Activated T-helper 1 cell treated with Interleukin-2 at 50 U/mL for 16 hours (primary cell): Measurements from ENCODE around the gene RBM19.

Experiments used
- DNase-seq: peaks from one replicate; pipeline ENCODE4 v3.0.0-alpha.2; 2020; ENCODE audit warnings: low read depth

The RBM19 gene

DNA sequence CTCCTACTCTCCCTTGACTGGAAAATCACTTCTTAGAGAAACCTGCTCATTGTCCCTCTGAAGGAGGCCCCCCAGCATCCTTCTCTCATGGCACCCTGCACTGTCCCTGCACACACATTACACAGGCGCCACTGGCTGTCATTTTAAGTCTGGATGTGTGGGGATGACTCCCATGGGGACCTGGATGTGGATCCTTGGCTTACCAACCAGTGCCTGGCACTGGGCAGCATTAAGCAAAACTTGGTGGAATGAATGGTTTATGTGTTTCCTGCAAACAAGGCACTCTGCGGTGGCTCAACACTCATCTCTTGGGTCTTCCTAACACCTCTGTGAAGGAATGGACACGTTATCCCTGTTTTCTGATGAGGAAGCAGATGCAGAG lies 162.4 kb downstream of the RBM19 start:
- no peak for DNase-seq

DNA sequence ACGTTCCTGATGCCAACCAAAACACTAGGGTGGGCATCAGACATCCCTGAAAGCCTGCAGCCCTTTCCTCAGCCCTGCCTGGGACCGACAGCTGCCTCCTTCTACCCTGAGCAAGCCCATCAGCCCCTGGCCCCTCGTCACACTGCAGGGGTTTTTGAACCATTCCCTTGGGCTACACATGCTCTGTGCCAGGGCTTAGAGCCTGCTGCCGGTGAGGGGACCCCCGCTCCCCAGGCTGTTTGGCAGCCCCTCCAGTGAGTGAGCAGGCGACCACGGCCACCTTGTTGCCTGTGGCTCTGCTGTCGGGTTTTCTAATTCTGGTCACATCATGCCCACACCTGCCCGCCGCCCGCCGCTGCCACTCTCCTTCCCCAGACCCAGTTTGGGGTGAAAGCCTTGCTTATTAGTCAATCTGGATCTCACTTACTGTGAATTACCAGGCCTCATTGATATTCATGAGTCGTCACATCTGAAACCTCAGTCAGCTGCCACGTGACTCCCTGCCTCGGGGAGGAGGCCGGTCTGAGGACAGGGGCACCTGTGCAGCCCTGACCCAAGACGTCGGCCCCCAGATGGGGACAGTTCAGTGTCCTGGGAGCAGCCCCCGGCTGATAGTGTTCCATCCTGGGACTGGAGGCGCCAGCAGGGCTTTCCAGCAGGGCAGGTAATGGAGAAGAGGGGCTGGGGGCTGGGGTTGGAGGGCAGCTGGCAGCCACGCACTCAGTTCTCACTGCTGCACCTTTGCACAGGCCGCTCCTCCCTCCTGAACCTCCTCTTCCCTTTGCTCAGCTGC lies 163.0 kb downstream of the RBM19 start:
- no peak for DNase-seq

DNA sequence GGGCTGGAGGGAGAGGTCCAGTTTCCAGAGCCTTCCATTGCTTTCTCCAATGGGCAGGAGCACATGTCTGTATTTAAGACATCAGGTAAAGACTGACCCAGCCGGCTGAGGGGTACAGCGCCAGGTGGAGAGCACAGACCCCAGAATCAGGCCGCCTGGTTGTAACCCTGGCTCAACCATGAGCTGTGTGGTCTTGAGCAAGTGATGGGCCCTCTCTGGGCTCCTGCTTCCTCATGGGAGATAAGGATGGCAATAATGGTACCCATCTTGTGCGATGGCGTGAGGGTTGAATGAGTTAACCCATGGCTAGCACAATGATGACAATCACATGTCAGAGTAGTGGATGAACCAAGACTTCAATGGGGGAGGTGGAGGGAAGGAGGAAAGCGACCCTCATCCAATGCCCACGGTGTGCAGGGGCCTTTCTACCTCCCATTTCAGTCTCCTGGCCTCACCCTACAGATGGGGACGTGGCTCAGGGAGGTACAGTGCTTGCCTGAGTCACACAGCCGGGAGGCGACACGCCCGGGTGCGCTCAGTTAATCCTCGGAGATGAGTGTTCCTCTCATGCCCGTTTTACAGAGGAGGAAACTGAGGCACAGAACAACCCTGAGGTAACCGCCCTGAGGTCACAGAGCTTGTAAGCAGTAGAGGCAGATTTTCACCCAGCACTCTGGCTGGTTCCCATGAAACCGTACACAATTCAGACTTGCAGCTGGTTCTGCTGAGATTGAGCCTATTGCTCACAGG lies 163.9 kb downstream of the RBM19 start:
- no peak for DNase-seq

DNA sequence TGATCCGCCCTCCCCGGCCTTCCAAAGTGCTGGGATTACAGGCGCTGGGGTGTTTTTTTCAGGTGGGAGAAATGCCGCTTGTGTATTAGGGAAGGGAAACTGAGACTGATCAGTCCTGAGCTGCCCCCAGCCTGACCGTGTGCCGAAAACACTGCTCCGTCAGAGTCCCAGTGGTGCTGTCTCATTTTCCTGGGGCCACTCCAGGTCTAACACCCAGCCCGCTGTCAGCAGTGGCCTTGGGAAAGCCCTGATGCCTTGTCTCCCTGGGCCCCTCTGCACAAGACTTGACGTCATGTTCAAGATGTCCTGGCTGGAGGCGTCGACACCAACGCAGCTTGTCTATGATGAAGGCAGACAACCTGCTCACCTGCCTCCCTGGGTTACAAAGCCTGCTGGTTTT lies 165.9 kb downstream of the RBM19 start:
- no peak for DNase-seq

DNA sequence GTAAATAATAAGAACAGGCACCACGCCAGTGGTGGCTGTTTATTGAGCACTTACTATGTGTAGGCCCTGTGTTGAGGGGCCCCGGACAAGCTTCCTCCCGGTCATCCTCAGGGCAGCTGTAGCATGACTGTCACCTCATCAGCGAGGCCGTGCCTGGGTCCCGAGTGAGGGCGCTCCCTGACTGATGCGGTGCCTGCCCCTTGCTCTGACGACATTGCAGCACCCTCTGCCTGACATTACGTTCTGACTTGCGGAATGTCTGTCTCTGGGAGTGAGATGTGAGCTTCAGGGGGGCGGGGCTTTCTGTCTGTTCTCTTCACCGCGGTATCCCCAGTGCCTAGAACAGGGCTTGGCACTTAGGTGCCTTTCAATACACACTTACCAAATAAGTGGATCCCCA lies 167.6 kb downstream of the RBM19 start:
- no peak for DNase-seq

DNA sequence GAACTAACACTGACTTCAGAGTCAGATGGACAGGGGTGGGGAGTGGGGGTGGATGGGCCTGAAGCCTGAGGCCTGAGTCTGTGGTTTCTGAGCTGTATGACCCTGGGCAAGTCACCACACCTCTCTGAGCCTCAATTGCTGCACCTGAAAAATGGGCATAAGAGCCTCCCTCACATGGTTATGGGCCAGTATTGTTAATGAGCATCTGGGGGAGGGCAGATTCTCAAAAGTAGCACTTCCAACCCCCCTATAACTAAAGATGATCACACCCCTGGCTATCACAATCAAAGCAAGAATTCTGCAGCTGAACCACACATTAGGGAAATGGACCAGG lies 168.6 kb downstream of the RBM19 start:
- no peak for DNase-seq

DNA sequence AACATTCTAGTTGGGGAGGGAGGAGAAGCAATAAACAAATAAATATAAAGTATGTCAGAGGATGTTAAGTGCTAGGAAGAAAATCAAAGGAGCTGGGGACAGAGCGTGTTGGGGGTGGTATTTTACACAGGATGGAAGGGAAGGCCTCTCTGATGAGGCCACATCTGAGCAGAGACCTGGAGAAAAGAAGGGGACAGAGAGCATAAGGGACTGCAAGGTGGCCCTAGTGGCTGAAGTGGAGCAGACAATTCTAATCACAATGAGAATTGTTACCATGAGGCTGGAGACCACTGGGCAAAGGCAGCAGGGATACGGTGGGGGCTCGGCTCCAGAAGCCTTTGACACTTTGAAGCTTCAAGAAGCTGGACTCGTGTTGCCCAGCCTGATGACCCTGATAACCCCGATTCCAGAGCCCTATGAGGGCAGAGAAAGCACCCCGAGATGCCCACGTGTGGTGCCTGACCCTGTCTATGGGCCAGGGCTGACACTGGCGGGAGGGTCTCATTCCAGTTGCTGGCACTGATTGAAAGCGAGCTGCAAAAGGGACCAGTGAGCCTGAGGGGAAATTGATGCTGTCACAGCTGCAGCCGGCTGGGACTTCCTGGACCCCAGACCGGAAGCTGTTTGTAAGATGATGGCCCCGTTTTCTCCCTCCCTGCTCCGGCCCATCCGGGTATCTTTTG lies 169.1 kb downstream of the RBM19 start:
- DNase-seq: no peak

DNA sequence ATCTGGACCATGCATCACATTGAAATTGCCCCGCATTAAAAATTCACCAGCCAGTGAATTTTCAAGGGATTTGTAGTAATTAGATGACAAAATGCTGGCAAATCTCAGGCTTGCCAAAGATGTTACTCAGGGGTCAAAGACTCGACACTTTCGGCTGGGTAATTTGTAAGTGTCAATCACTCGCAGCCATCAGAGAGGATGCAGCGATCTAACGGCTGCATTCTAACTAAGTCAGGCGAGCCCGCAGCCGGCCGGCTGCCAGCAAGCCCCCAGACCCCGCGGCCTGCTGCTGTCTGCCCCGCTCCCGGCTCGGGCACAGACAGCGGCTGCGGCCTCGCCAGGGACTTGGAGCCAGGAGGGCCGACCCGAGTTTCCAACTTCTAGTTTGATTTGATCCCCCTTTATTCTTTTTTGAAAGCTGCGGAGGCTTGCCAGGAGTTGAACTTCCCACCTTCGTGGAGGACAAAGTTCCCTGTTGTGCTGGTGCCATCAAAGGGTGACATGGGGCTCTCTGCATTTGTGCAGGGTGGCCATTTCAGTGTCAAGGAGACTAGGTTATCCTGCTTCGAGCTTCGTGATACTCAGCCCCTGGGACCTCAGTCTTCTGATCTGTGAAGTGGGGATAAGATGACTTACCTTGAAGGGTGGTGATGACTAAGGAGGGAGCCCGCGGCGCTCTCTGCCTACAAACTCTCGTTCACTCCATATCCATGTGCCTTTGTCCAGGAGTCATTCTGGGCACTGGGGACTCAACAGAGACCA lies 169.9 kb downstream of the RBM19 start:
- no peak for DNase-seq

DNA sequence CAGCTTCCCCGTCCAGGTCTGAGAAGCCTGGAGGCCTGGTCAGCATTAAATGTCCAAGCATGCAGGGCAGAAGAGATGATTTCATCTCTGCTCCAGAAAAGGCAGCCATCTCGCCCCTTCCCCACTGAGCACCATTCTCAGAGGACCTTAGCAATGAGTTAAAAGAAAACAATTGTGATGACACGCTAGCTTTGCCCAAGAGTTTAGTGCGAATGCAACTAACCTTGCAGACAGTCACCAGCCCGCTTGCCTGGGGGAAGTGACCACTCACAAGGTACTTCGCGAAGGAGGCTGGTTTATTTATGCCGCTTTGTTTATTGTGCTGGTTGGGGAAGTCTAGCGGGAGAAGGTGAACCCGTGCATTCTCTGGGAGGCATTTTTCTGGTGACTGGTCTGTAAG lies 170.7 kb downstream of the RBM19 start:
- DNase-seq: no peak

DNA sequence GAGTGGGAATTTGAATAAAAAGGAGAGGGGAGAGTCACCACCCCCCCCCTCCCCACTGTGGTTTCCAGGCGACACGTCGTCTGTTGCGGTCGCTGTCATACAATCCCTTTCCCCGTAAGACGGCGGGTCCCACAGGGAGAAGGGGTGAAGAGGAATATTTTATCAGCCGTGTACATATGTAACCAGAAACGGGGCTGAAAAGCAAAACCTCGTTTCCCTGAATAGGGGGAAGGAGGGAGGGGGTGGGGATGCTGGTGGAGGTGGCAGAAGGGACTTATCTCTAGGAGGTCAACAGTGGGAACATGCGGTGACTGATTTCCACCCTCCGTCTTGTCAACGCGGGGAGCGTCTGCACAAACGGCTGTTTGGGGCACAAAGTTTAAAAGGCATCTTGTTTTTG lies 171.4 kb downstream of the RBM19 start:
- no peak for DNase-seq

DNA sequence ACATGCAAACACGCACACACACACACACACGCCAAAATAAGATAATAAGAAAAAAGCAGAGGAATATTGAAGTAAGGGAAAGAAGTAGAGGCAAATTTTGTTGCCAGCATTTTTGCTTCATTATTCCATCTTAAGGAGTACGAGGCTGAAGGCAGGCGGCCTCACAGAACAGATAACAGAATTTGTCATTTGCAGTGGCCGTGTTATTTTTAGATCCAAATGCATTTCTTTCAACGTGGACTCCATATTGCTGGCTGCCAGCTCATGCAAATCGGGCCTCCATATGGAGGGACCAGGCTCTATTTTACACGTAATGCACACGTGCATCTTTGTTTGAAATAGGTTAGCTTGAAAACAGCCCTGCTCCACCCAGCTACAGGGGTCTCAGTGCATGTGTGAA lies 172.9 kb downstream of the RBM19 start:
- DNase-seq: no peak

DNA sequence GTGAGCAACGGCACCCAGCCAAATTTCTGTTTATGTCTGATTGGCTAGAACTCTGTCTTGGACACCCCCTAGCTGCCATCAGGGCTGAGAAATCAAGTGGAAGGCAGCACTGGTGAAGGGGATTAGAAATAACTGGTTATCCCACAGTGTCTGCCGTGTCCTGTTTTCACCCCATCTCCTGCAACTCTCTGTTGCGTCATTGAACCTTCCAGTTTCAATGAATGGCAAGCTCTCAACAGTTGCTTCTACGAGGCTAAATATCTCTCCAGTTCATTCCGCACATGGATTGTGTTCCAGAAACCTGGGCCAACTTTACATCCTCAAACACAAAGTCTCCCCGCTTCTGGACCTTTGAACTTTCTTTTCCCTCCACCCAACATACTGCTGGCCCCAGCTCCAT lies 173.7 kb downstream of the RBM19 start:
- DNase-seq: no peak

DNA sequence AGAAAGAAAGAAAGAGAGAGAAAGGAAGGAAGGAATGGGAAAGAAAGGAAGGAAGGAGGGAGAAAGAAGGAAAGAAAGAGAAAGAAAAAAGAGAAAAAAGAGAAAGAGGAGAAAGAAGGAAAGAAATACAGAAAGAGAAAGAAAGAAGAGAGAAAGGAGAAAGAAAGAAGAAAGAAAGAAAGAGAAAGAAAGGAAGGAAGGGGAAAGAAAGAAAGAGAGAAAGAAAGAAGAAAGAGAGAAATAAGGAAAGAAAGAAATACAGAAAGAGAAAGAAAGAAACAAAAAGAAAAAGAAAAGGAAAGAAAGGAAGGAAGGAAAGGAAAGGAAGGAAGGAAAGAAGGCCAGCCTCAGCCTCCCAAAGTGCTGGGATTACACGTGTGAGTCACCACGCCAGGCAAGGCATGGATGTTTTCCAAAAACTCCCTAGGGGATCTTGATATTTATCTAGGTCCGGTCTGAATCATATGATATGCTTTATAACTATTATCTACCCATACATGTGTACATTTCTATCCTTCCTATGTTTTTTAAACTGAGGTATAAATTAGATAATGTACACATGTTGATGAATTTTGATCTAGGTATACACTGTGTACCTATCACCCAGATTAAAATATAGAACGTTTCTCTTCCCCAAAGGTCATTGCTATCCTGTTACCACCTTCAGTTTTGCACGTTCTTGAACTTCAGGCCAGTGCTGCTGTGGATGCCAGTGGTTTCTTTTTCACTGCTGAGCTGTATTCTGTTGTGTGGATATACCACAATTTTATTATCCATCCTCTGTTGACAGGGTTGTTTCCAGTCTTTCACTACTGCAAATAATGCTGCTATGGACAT lies 177.9 kb downstream of the RBM19 start:
- DNase-seq: no peak

DNA sequence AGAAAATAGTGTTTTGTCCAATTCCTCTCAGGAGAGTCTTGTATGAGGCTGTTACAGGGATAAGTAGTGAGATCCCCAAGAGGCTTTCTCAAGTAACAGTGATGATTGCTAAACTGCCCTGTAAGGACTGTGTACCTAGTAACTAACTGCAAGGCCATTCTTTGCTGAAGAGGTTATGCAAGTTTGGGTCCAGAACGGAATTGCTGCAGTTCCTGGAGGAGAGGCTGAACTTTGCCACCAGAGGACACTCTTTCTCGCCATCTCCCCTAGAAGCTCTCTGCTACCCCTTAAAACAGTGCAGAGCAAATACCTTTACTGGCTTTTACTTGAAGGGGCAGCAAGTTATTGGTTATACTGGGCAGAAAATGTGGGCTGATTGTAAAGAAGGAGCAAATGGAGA lies 180.0 kb downstream of the RBM19 start:
- no peak for DNase-seq

DNA sequence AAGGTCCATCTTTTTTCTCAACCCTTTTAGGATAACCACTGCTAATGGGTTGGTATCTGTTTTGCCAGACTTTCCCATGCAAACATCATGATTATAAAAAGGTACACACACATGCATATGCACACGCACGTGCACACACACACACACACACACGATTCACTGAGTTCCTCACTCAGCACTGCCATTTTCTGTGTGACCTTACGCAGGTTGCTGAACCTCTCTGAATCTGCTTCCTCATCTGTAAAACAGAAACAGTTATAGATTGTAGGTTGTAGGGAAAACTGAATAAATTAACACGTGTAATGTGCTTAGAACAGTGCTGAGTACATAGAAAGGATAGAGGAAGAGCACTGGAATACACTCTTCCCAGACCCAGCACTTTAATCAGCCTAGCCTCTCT lies 182.3 kb downstream of the RBM19 start:
- DNase-seq: no peak

DNA sequence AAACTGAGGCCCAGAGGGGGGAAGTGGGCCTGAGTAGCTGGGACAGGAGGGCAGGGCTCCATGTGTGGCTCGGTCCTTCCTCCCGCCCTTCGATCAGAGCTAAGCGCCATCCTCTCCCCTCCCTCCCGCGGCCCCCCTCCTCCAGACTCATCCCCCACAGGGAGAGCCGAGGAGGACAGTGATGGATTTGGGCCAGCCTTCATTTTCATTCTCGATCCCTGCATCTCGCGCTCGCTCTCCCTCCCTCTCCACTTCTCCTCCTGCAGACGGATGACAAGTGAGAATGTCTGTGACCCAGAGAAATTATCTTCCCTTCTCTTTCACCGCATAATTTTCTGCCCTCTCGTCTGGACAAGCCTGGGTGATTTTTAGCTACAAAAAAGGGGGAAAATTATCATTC lies 183.3 kb downstream of the RBM19 start:
- no peak for DNase-seq

DNA sequence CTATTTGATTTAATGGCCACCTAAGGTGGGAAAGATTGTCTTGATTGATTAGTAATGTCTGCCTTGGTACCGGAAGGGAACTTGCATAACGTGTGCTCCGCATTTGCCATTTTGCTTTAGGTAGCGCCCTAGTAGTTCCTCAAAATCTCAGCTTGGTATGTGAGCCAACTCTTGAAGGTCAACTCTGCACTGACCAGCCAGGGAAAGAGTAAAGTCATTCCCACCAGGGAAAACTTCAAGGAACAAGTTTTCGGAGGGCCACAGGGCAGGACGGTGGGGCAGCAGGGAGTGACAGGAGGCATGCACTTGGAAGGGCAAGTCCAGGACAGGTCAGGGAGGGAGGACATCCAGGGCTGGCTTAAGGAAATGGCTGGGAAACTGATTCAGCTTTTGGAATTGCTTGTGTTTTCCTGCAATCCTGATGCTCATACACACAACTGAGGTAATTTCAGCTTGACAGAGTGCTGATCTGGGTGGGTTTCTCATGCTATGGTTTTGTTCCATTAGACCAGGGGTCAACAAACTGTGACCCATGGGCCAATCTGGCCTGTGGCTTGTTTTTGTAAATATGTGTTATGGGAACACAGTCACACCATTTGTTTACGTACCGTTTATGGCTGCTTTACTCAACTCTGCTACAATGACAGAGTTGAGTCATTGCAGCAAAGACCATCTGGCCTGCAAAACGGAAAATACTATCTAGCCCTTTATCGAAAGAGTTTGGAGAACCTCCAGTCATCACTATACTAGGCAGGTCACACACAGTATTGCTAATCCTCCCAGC lies 184.5 kb downstream of the RBM19 start:
- DNase-seq: no peak

DNA sequence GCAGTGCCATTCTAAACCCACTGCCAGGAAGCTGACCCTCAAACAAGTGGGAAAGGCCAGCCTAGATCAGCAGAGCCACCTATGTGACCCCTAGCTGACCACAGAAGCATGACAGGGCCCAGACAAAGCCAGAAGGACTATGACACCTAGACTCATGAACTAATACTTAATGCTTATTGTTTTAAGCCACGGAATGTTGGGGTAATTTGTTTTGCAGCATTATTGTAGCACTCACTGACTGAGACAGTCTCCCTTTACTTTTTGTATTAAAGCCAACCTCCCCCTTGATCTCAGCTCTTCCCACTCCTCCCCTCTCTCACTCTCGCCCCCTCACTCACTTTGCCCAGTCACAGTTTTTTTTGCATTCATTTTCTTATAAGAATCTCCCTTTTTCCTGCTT lies 186.4 kb downstream of the RBM19 start:
- no peak for DNase-seq

DNA sequence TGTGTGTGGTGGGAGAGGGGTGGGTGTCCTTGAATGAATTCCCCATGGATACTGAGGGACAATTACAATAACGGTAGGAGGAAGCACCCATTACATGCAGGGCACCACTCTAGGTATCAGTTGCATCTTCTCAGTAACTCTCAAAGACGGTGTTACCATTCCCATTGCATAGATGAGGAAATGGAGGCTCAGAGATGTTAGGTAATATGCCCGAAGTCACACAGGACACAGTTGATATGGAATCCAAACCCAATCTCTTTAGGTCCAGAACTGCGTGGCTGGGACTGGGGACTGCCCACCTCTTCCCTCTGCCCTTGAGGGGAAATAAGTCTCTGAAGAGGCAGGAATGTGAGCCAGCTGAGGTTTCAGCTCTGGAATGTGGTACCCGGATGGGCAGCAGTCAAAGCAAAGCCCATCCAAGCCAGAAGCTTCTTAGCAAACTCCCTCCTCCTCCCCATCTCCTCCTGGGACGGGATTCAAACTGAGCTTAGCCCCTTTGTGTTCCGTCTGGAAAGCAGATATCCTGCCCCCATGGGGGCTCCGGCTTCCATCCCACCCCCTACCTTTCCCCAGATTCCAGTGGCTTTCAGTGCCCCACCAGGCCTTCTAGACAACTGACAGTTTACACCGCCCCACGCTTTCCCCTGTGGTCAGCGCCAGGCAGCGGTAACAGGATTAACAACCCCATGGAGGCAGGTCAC lies 187.5 kb downstream of the RBM19 start:
- DNase-seq: no peak

DNA sequence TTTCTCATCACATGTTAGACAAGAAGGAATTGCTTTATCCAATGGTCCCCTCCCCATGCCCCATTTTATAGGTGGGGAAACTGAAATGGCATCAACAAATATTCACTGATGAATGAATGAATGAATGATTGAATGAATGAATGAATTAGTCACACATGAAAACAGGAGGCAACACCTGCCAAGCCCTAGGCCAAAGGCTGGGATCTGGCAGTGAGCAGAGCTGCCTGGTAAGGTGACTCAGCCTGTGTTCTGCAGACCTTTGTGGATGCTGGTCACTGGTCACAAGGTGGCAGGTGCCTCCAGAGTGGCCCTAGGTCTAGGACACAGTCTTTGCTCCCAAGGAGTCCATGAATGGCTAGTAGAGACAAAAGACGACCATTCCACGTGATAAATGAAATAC lies 188.4 kb downstream of the RBM19 start:
- DNase-seq: no peak
